Neutrophil (primary cell): ENCODE results near the gene FERMT2.

ENCODE experiments used
- H3K27ac ChIP-seq: fragments of 200-600 bp; sonication (generic); 2 replicates; pipeline ENCODE4 v1.5.1; 2016; ENCODE audit warnings: mild to moderate bottlenecking, moderate library complexity
- H3K27me3 ChIP-seq: fragments of 200-600 bp; sonication (generic); 2 replicates; pipeline ENCODE4 v1.6.0; 2016; ENCODE audit warnings: mild to moderate bottlenecking
- H3K36me3 ChIP-seq: fragments of 200-600 bp; sonication (generic); 2 replicates; pipeline ENCODE4 v1.5.1; 2017
- H3K4me1 ChIP-seq, 2 experiments: fragments of 200-600 bp in 1 of 2; sonication (generic) in 1 of 2; 1 replicate in 1 of 2; 2 replicates in 1 of 2; pipeline versions ENCODE4 v1.5.1 to v1.6.1; 2013 to 2016; ENCODE audit warnings: low read depth in 1 of 2, low read length in 1 of 2, mild to moderate bottlenecking in 1 of 2, moderate library complexity in 1 of 2; ENCODE audit not compliant: control insufficient read depth in 1 of 2, insufficient read depth in 1 of 2
- H3K4me3 ChIP-seq, 2 experiments: fragments of 200-600 bp in 1 of 2; sonication (generic) in 1 of 2; 1 replicate in 1 of 2; 2 replicates in 1 of 2; pipeline ENCODE4 v1.5.1; 2013 to 2016; ENCODE audit warnings: low read depth in 1 of 2, low read length in 1 of 2, mild to moderate bottlenecking in 1 of 2, moderate library complexity in 1 of 2
- H3K9me3 ChIP-seq: fragments of 200-600 bp; sonication (generic); 2 replicates; pipeline ENCODE4 v1.5.1; 2016
- TF ChIP-seq, protein P1 (sequence below): fragments of 200-600 bp; sonication (generic); IDR thresholded peaks from 2 replicates; pipeline ENCODE4 v1.5.1; 2016; ENCODE audit warnings: antibody characterized with exemption

The FERMT2 gene, protein sequence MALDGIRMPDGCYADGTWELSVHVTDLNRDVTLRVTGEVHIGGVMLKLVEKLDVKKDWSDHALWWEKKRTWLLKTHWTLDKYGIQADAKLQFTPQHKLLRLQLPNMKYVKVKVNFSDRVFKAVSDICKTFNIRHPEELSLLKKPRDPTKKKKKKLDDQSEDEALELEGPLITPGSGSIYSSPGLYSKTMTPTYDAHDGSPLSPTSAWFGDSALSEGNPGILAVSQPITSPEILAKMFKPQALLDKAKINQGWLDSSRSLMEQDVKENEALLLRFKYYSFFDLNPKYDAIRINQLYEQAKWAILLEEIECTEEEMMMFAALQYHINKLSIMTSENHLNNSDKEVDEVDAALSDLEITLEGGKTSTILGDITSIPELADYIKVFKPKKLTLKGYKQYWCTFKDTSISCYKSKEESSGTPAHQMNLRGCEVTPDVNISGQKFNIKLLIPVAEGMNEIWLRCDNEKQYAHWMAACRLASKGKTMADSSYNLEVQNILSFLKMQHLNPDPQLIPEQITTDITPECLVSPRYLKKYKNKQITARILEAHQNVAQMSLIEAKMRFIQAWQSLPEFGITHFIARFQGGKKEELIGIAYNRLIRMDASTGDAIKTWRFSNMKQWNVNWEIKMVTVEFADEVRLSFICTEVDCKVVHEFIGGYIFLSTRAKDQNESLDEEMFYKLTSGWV

DNA sequence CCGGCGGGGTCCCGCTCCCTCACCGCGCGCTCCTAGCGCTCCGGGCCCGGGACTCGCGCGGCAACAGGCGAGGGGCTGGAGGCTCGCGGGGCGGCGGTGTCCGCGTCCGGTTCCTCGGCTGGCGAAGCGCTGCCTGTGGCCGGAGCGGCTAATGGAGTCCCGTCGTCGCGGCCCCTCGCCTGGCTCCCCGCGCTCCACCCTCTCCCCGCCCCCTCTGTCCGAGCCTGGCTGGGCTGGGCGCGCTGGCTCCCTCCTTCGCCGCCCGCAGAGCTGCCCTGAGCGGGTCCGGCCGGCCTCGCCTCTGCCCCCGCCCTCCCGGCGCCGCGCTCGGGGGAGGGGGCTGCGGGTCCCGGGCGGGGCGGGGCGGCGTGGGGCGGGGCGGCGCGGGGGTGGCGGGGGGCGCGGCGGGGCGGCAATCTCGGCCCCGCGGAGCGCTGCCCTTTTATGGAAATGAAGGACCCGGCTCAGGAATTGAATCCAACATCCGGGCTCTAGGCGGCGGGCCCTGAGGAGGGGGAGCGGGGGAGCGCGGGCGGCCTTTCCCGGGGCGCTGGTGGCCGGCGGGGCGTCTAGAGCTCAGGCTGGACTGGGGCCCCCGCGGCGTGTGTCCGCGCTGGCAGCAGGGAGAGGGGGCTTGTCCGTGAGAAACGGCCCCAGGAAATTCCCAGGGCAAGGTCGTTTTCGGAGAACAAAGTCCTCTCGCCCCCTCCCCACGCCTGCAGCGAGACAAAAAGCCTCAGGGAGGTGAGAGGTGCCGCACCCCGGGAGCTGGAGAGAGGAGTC lies at the start of gene FERMT2:
TSS of gene FERMT2 (minus strand) at position 153 of the 783 bp plus-strand sequence. CDS start 482 bp downstream, outside the sequence.
- no peaks in the 10 kb centered on the region for H3K9me3 ChIP-seq
- peak within 1 kb of the TSS in 1 of 2 experiments; percentile 28 for H3K4me3 ChIP-seq
- peaks cover 92% of the 10 kb centered on the region for H3K27me3 ChIP-seq
- no peak within 1 kb of the TSS for H3K27ac ChIP-seq
- peaks cover 4 to 13% of the 10 kb centered on the region in 2 experiments for H3K4me1 ChIP-seq
- H3K36me3 ChIP-seq: no peaks in the 10 kb centered on the region
- TF ChIP-seq, protein P1, sequence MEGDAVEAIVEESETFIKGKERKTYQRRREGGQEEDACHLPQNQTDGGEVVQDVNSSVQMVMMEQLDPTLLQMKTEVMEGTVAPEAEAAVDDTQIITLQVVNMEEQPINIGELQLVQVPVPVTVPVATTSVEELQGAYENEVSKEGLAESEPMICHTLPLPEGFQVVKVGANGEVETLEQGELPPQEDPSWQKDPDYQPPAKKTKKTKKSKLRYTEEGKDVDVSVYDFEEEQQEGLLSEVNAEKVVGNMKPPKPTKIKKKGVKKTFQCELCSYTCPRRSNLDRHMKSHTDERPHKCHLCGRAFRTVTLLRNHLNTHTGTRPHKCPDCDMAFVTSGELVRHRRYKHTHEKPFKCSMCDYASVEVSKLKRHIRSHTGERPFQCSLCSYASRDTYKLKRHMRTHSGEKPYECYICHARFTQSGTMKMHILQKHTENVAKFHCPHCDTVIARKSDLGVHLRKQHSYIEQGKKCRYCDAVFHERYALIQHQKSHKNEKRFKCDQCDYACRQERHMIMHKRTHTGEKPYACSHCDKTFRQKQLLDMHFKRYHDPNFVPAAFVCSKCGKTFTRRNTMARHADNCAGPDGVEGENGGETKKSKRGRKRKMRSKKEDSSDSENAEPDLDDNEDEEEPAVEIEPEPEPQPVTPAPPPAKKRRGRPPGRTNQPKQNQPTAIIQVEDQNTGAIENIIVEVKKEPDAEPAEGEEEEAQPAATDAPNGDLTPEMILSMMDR: no peak

DNA sequence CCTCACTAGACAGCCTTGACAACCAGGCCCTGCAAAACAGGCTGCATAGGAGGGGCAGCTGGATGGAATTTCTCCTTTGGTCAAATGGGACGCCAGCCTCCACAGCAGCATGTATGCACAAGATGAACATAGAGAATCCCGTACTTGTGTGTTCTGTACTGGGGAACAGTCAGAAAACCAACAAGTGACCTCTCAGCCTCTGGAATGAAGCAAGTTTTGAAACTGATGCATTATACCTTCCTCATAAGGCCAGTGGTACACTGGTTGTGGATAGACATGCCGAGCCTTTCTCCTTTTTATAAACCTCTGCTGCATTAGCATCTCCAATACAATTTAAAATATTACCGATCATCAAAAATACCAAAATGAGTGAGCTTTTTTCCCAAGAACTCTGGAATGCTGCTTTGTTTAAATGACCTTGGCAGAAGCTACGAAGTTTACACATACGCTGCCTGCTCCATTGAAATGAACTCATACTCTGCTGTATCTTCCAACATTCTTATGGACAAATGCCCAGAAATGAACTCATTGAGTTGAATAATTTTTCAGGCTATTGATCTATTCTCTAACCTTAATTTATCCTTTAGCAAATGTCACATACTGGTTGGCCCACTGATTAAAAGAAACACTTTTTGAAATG lies 47.6 kb upstream of the FERMT2 start:
- H3K27me3 ChIP-seq: no peaks in the 10 kb centered on the region
- H3K36me3 ChIP-seq: no peaks in the 10 kb centered on the region
- H3K4me1 ChIP-seq: no peaks in the 10 kb centered on the region
- no peak overlapping the region for H3K27ac ChIP-seq
- H3K9me3 ChIP-seq: no peaks in the 10 kb centered on the region
- H3K4me3 ChIP-seq: no peak overlapping the region
- TF ChIP-seq, protein P1: no peak

DNA sequence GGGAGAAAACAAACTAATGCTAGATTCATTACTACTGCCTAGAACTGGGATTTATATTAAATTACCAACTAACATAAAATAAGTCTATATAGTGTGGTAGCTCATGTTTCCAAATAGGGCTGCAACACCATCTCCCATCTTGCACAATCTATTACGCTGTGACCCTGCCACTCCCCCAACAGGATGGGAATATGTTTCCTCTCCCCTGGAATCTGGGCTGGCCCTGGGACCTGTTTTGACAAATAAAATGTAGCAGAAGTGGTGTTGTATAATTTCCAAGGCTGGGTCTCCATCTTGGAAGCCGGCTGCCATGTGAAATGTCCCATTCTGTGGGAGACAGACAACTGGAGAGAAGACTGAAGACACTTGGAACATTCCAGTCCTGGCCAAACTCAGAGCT lies 45.6 kb upstream of the FERMT2 start:
- H3K27ac ChIP-seq: no peak overlapping the region
- no peaks in the 10 kb centered on the region for H3K9me3 ChIP-seq
- H3K36me3 ChIP-seq: no peaks in the 10 kb centered on the region
- H3K4me1 ChIP-seq: no peaks in the 10 kb centered on the region
- TF ChIP-seq, protein P1: no peak
- no peaks in the 10 kb centered on the region for H3K27me3 ChIP-seq
- no peak overlapping the region for H3K4me3 ChIP-seq

DNA sequence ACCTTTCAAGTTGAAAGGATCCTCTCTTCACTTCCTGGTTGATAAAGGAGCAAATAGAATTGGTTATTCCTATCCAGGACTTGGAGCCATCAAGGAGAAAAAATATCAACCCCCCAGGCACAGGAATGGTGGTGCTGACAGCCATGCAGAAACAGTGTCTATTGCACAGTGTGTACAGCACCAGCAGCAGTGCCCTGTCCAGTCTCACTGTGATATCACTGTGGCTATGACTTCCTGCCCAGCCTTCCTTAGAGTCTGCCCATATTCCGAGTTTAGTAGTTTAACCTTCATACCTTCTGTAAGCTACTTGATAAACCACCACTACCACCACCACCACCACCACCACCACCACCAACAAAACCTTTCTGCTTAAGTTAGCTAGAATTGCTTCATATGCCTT lies 45.1 kb upstream of the FERMT2 start:
- TF ChIP-seq, protein P1: no peak
- no peaks in the 10 kb centered on the region for H3K9me3 ChIP-seq
- no peak overlapping the region for H3K4me3 ChIP-seq
- H3K36me3 ChIP-seq: no peaks in the 10 kb centered on the region
- no peaks in the 10 kb centered on the region for H3K27me3 ChIP-seq
- H3K4me1 ChIP-seq: no peaks in the 10 kb centered on the region
- H3K27ac ChIP-seq: no peak overlapping the region

DNA sequence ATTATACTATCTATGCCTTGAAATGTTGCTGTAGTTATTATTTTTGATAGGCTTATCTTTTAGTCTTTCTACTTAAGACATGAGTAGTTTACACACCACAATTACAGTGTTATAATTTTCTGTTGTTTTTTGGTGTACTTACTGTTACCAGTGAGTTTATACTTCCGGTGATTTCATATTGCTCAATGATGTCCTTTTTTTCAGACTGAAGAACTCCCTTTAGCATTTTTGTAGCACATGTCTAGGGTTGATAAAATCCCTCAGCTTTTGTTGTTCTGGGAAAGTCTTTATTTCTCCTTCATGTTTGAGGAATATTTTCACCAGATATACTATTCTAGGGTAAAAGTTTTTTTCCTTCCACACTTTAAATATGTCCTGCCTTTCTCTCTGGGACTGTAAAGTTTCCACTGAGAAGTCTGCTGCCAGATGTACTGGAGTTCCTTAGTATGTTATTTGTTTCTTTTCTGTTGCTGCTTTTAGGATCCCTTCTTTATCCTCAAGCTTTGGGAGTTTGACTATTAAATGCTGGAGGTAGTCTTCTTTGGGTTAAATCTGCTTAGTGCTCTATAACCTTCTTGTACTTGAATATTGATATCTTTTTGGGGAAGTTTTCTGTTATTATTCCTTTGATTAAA lies 41.5 kb upstream of the FERMT2 start:
- TF ChIP-seq, protein P1: no peak
- no peak overlapping the region for H3K27ac ChIP-seq
- no peaks in the 10 kb centered on the region for H3K27me3 ChIP-seq
- H3K9me3 ChIP-seq: no peaks in the 10 kb centered on the region
- H3K4me3 ChIP-seq: no peak overlapping the region
- no peaks in the 10 kb centered on the region for H3K36me3 ChIP-seq
- H3K4me1 ChIP-seq: no peaks in the 10 kb centered on the region
